NCI-H2227 (cell line): Measurements from ENCODE around the gene ELL2.
"Not testable (repeated sequence)": the region's sequence is repeated elsewhere in the genome, so short reads cannot be mapped to it uniquely, and the experiment has no call there.

Experiments
- DNase-seq: peaks from one replicate; lab custom pipeline; 2025; ENCODE audit not compliant: unreplicated experiment; lab: John Stamatoyannopoulos, UW

The ELL2 gene

GRCh38 chr5:95931079-95931833 is 30.4 kb downstream of the ELL2 start:
- no peak for DNase-seq

GRCh38 chr5:95930141-95930930 is 31.3 kb downstream of the ELL2 start:
- no peak for DNase-seq

DNA sequence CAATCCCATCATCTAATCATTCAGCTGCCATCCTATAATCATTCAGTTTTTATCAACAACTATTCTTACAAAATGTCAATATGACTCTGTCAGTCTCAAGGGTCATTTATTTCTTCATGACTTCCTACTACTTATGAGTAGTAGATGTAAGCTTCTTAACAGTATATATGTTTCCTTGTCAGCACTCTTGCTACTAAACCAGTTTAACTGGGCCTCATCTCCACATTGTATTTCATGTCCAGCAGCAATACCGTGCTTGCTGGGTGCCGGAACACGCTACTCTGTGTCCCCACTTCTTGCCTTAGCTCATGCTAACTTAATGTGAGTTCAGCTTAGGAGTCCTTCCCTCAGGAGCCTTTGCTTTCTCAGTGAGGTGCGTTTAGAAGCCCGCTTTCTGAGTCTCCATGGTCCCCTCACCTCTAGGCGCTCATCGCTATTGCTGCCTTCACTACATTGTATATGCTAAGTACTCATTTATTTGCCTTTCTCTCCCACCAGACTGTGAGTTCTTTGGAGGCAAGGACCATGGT is 32.9 kb downstream of the ELL2 start:
- no peak for DNase-seq

GRCh38 chr5:95927927-95928723 is 33.5 kb downstream of the ELL2 start:
- DNase-seq, result no peak

DNA sequence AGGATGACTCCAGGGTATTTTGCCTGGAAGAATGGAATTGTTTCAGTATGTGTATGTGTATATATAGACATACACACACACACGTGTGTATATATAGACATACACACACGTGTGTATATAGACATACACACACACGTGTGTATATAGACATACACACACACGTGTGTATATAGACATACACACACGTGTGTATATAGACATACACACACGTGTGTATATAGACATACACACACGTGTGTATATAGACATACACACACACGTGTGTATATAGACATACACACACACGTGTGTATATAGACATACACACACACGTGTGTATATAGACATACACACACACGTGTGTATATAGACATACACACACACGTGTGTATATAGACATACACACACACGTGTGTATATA is 34.4 kb downstream of the ELL2 start:
- DNase-seq, result not testable (repeated sequence)

DNA sequence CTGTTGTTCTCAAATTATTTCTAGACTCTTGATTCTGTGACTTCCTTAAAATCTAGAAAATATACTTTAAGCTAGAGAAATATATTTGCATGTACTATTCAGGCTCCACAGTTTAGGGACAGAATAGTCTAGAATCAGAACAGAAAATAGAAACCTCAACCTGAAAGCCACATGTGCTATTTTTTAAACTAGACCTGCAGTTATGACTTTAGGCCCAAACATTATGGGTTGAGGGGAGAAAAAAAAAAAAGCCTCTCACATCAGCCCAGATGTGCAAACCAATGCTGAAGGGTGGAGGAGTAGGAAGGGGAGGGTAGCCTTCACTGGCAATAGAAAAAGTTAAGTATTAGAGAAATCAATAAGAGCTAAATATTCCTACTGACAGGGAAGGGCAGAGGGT is 35.7 kb downstream of the ELL2 start:
- no peak for DNase-seq

DNA sequence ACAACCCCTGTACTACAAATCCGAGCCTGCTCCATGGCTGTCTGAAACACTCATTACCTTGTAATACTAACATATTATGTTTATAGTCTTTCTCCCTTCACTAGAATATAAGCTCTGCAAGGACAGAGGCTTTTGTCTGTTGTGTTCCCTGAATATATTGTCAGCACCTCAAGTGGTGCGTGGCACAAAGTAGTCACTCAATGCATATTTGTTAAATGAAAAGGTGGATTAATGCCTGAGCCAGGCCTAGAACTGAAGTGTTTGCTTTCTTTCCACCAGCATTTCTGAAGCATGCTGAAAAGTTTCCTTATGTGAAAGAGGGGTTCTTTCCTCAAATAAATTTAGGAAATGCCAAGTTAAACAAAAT is 36.3 kb downstream of the ELL2 start:
- DNase-seq, result no peak

DNA sequence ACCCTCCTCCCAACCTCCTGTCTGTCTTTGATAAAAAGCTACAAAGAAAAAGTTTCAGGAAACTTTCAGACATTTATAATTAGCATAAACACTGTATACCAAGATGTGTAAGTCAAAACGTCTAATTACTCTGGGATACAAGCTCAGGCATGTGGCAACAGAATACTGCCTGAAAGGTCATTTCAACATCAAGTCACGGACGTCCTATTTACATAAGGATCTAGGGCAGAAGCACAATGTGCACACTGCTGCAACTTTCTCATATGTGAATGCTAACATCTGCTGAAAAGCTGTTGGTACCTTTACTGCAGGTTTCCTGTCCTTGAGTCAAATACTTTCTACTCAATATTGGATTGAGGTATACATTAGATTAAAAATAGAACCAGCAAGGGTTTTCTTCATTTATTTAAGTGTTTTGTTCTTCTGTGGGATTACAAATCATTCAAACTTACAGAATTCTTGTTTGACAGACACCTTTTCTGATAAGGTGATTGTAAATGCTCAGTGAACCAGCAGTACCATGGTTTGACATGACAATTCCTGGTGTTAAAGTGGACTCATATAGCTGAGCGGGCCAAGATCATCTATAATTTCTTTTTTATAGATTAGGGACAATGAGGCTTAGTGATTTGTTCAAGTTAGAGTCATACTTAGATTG is 36.8 kb downstream of the ELL2 start:
- DNase-seq, result no peak

DNA sequence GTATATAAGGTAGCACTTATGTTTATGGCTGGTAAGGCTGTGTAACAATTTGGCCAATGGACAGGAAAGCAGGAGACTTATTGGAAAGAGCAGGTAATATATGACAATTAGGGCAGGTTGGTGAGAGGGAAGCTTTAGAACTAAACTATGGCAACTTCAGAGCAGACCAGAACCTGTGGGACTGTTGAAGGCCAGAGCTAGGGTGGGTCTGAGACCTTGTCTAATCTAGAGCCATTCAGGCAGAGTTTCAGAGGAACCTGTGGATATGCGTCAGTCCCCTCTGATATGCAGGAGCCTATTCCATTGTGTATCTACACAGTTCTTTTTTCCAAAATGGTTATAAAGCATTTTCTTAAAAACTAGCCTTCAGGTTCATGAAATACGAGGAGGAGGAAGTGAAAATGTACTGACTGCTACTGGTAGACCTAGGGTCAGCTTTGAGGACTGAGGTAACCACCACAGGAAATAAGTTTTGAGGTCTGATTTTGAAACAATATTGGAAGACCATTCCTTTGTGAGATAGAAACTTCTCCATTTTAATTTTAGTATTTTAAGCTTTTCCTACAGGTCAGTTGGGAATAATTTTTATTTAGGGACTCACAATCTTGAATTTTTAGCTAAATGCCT is 37.6 kb downstream of the ELL2 start:
- no peak for DNase-seq

DNA sequence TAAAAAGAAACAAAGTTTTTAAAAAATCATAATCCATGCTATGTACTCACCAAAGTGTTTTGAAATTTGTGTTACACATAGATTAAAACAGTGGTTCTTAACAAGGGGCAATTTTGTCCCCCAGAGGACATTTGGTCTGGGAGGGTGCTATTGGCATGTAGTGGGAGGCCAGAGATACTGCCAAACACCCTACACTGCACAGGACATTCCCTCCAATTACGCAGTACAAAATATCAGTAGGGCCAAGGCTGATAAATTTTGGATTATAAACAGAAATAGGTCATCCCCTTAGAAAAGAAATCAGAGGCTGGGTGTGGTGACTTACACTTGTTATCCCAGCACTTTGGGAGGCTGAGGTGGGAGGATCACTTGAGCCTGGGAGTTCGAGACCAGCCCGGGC is 38.9 kb downstream of the ELL2 start:
- no peak for DNase-seq

GRCh38 chr5:95921501-95921900 is 40.1 kb downstream of the ELL2 start:
- no peak for DNase-seq

DNA sequence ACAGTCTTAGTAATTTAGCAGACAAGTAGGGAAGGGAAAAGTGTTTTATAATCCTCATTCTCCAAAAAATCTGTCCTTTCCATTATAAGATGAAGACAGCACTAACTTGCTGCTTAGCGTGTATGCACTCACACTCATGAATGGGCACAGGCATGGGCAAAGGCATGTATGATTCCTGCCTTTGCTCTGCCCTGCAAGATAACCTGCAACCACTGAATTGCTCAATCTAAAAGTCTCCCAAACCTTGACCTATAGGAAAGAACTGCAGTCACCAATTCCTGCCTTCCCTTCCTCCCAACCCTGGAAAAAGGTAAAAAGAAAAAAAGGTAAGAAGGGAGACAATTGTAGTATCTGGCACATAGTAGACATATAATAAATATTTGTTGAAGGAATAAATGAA is 40.8 kb downstream of the ELL2 start:
- DNase-seq, result no peak

GRCh38 chr5:95919658-95920057 is 42.0 kb downstream of the ELL2 start:
- no peak for DNase-seq

GRCh38 chr5:95918421-95919006 is 43.1 kb downstream of the ELL2 start:
- no peak for DNase-seq

- DNase-seq, result no peak
These were observed 44.4 kb downstream of the ELL2 start for GRCh38 chr5:95917207-95917606.

DNA sequence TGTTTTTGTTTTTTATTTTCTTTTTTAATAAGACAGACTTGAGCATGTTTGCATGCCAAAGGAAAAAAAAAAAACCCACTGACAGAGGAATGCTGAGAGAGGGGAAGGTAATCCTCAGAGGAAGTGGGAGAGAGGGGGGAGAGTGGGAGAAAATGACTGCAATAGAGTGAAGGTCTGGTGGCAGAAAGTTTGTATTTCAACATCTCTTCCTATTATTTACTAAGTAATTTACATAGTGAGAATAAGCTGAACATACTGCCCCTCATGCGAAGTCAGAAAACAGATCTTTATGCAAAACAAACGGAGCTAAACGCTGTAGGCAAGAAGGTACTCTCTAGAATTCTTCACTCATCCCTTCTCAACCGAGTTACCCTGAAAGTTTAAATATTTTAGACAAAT is 45.0 kb downstream of the ELL2 start:
- DNase-seq, result no peak

GRCh38 chr5:95915999-95916686 is 45.5 kb downstream of the ELL2 start:
- no peak for DNase-seq

DNA sequence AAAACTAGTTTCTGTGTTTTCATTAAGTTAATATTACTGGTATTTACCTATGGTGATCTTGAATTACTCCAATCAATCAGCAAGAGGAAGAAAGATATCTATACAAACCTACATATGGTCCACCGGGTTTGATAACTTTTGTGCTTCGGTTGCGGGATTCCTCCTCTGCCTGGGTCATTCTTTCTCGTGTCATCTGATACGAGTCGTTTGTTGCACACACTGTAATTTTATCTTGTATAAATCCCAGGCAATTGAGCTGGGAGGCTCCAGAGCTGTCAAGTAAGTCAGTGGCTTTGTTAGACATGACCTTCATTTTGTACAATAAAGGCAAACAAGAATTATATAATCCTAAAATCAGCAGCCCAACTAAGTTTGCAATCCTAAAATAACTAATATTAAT is 48.0 kb downstream of the ELL2 start:
- DNase-seq, result peak; percentile 28

- no peak for DNase-seq
These were observed 49.6 kb downstream of the ELL2 start for GRCh38 chr5:95912029-95912428.

DNA sequence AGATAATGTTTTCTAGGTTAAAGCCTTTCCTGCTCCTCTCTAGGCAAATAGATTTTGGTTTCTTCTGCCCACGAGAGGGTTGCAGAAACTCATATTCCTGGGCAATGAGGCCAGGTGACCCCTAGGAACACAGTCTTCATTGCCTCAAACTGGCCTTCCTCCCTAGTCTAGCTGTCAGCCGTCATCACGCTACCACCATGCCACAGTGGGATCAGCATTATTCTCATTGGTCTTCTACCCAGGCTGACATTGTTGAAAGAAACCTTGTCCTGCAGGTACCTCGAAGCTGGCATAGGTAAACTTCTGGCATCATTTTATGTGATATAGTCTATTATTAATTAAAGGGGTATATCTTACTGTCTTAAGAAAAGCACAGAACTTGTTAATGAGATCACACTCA is 51.1 kb downstream of the ELL2 start:
- DNase-seq, result no peak
